Measurements from ENCODE around the gene TNNT1.

TNNT1 gene

DNA sequence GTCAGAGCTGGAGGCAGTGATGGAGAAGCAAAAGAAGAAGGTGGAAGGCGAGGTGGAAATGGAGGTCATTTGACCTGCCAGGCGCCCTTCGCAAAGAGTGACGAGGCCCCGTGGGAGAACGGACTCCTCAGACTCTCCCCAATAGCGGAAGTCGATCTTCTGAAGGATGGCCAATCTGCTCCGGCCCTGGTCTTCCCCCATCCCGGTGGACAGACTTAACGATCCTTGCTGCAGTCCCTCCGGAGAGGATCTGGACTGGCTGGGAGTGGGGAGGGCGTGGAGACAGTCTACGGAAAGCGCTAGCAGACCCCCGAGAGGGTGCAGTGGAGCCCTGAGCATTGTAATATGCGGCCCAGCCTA, 61.5 kb downstream of the TNNT1 start:
- DNase-seq, result no peak

- DNase-seq, result peak; percentile 57
These were observed 62.1 kb downstream of the TNNT1 start for GRCh38 chr19:55086730-55087541.

DNA sequence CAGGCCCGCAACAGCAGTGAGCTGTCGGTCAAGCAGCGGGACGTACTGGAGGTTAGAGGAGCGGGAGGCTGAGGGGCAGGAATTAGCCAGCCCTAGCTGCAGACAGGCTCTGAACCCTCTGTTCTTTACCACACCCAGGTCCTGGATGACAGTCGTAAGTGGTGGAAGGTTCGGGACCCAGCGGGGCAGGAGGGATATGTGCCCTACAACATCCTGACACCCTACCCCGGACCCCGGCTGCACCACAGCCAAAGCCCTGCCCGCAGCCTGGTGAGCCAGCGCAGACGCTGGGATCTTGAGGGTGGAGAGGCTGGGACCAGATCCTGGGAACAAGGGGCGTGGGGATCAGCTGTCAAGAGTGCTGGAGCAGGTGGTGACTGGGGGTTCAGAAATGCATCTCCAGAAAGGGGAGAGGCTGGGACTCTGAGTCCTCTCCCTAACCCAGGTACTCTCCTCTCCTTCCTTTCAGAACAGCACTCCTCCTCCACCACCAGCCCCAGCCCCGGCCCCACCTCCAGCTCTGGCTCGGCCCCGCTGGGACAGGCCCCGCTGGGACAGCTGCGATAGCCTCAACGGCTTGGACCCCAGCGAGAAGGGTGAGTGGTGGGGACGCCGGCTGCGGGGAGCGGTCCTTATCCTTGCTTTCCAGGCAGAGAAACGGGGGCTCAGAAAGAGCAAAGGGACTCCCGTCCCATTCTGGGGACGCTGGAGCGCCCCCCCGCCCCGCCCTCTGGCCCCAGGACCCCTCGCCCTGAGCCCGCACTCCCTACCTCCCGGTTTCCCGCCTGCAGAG, 62.9 kb downstream of the TNNT1 start:
- DNase-seq, result no peak

GRCh38 chr19:55084416-55084815, 64.6 kb downstream of the TNNT1 start:
- no peak for DNase-seq

DNA sequence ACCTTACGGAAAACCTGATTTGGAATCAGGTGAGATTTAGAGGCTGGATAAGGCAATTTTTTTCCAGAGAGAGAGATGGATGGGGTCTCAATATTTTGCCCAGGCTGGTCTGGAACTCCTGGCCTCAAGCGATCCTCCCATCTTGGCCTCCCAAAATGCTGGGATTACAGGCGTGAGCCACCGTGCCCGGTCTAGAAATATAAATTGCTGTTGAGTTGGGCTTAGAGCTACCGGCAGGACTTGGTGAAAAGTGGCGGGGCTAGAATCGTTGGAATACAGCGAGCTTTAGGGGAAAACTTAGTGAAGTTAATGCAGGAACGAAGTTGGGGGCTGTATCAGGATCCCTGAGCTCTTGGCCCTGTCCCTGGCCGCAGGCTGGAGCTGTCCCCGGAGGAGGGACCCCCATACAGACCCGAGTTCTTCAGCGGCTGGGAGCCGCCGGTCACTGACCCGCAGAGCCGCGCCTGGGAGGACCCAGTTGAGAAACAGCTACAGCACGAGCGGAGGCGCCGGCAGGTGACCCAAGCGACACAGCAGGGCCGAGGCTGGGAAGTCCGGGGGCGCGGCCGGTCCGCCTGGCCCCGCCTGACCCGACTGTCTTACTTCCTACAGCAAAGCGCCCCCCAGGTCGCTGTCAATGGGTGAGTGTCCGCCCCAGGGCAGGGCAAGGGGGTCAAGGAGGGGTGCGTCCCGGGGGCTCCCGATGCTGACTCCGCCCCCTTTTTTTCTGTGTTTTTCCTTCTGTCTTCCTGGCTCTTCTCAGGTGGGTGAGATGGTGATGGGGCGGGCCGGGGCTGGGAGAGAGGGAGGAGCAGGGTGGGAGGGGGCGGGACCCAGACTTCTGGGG, 65.8 kb downstream of the TNNT1 start:
- DNase-seq, result no peak
